DND-41 (cell line): ENCODE results near the gene ZNF90.
"Not testable (repeated sequence)": the region's sequence is repeated elsewhere in the genome, so short reads cannot be mapped to it uniquely, and the experiment has no call there.

Experiments used
- CTCF ChIP-seq: IDR thresholded peaks from 2 replicates; pipeline ENCODE4 v1.5.1; 2012; ENCODE audit warnings: borderline replicate concordance, low read length, moderate library complexity, mild to moderate bottlenecking; ENCODE audit not compliant: poor library complexity, severe bottlenecking; ENCODE audit errors: extremely low read depth
- EZH2 ChIP-seq: IDR thresholded peaks from 3 replicates; pipeline ENCODE4 v1.6.1; 2012; ENCODE audit warnings: borderline replicate concordance, low read depth, mild to moderate bottlenecking, moderate library complexity, low read length, inconsistent platforms; ENCODE audit not compliant: severe bottlenecking

DNA sequence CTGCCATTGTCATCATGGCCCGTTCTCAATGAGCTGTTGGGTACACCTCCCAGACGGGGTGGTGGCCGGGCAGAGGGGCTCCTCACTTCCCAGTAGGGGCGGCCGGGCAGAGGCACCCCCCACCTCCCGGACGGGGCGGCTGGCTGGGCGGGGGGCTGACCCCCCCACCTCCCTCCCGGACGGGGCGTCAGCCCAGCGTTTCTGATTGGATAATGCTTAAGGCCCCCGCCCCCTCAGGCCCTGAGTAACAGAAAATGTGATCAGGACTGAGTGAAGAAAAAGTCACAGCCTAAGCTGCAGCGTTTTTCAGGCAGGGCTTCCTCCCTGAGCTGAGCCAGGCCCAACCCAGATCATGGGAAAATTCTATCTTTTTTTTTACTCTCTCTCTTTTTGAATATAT, 74.7 kb downstream of the ZNF90 start:
- TF ChIP-seq CTCF, EZH2: not testable (repeated sequence)
